Neutrophil (primary cell): ENCODE data around the gene GNL1.

Experiments used
- H3K27ac ChIP-seq: fragments of 200-600 bp; sonication (generic); 2 replicates; pipeline ENCODE4 v1.5.1; 2016; ENCODE audit warnings: mild to moderate bottlenecking, moderate library complexity
- H3K27me3 ChIP-seq: fragments of 200-600 bp; sonication (generic); 2 replicates; pipeline ENCODE4 v1.6.0; 2016; ENCODE audit warnings: mild to moderate bottlenecking
- H3K36me3 ChIP-seq: fragments of 200-600 bp; sonication (generic); 2 replicates; pipeline ENCODE4 v1.5.1; 2017
- H3K4me1 ChIP-seq, 2 experiments: fragments of 200-600 bp in 1 of 2; sonication (generic) in 1 of 2; 1 replicate in 1 of 2; 2 replicates in 1 of 2; pipeline versions ENCODE4 v1.5.1 to v1.6.1; 2013 to 2016; ENCODE audit warnings: low read depth in 1 of 2, low read length in 1 of 2, mild to moderate bottlenecking in 1 of 2, moderate library complexity in 1 of 2; ENCODE audit not compliant: control insufficient read depth in 1 of 2, insufficient read depth in 1 of 2
- H3K4me3 ChIP-seq, 2 experiments: fragments of 200-600 bp in 1 of 2; sonication (generic) in 1 of 2; 1 replicate in 1 of 2; 2 replicates in 1 of 2; pipeline ENCODE4 v1.5.1; 2013 to 2016; ENCODE audit warnings: low read depth in 1 of 2, low read length in 1 of 2, mild to moderate bottlenecking in 1 of 2, moderate library complexity in 1 of 2
- H3K9me3 ChIP-seq: fragments of 200-600 bp; sonication (generic); 2 replicates; pipeline ENCODE4 v1.5.1; 2016
- TF ChIP-seq, protein P1 (sequence below): fragments of 200-600 bp; sonication (generic); IDR thresholded peaks from 2 replicates; pipeline ENCODE4 v1.5.1; 2016; ENCODE audit warnings: antibody characterized with exemption

The GNL1 gene

DNA sequence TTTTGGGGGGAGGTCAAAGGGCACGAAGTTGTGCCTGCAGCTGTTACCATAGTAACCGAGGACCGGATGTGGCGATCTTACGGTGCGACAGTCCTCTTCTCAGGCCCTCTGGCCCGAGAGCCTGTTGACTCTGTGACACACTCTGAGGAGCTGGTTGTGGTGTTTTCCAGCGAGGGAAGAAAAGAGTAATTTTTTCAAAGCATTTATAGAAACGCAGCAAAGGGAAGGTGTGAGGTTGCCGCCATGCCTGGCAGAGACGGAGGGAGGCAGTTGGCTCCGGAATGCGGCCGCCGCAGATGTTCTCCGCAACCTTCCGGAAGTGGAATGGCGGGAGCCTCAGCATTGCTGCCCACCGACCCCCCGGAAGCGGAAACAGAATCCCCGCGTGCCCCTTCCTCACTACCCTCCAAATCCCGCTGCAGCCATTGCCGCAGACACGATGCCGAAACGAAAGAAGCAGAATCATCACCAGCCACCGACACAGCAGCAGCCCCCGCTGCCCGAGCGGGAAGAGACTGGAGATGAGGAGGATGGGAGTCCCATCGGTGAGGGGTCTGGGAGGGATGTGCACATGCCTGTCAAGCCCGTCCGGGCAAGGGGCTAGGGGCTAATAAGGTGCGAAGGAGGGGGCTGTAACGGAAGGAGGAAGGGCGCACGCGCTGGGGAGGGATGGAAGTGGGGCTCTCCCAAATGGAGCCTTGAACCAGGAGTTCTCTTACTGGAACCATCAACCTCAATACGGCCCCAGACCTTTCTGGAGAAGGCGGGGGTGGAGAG is 805 bp upstream of the GNL1 start, which contains the start of gene PRR3:
PRR3 (plus strand) TSS at position 390 of the 777 bp plus-strand sequence; CDS start at position 440, 50 bp downstream.
- Histone ChIP-seq H3K9me3 (no peaks in the 10 kb centered on the region), H3K27ac (peak within 1 kb of the TSS; percentile 99), H3K27me3 (peaks cover 6% of the 10 kb centered on the region), H3K4me3 (peak within 1 kb of the TSS; percentile 95 to 100), H3K36me3 (peaks cover 11% of the 10 kb centered on the region), H3K4me1 (peaks cover 23% of the 10 kb centered on the region in 2 experiments)
- TF ChIP-seq, protein P1, sequence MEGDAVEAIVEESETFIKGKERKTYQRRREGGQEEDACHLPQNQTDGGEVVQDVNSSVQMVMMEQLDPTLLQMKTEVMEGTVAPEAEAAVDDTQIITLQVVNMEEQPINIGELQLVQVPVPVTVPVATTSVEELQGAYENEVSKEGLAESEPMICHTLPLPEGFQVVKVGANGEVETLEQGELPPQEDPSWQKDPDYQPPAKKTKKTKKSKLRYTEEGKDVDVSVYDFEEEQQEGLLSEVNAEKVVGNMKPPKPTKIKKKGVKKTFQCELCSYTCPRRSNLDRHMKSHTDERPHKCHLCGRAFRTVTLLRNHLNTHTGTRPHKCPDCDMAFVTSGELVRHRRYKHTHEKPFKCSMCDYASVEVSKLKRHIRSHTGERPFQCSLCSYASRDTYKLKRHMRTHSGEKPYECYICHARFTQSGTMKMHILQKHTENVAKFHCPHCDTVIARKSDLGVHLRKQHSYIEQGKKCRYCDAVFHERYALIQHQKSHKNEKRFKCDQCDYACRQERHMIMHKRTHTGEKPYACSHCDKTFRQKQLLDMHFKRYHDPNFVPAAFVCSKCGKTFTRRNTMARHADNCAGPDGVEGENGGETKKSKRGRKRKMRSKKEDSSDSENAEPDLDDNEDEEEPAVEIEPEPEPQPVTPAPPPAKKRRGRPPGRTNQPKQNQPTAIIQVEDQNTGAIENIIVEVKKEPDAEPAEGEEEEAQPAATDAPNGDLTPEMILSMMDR: no peak

DNA sequence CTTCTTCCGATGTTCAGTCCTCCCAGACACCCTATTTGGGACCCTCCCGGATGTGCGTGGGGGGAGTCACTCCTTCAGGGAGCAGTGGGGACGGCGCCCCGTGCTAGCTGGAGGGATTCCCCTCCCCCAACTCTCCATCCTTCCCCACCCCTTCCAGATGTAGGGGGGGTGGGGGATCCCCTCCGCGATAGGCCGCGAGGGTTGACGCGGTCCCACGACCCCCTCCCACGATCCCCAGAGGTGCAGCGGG is 548 bp downstream of the GNL1 start:
- Histone ChIP-seq H3K4me3 (peak overlapping the region; percentile 95 to 100), H3K27ac (peak overlapping the region; percentile 99), H3K27me3 (peaks cover 6% of the 10 kb centered on the region), H3K4me1 (peaks cover 23% of the 10 kb centered on the region in 2 experiments), H3K36me3 (peaks cover 17% of the 10 kb centered on the region), H3K9me3 (no peaks in the 10 kb centered on the region)
- TF ChIP-seq, protein P1: no peak

DNA sequence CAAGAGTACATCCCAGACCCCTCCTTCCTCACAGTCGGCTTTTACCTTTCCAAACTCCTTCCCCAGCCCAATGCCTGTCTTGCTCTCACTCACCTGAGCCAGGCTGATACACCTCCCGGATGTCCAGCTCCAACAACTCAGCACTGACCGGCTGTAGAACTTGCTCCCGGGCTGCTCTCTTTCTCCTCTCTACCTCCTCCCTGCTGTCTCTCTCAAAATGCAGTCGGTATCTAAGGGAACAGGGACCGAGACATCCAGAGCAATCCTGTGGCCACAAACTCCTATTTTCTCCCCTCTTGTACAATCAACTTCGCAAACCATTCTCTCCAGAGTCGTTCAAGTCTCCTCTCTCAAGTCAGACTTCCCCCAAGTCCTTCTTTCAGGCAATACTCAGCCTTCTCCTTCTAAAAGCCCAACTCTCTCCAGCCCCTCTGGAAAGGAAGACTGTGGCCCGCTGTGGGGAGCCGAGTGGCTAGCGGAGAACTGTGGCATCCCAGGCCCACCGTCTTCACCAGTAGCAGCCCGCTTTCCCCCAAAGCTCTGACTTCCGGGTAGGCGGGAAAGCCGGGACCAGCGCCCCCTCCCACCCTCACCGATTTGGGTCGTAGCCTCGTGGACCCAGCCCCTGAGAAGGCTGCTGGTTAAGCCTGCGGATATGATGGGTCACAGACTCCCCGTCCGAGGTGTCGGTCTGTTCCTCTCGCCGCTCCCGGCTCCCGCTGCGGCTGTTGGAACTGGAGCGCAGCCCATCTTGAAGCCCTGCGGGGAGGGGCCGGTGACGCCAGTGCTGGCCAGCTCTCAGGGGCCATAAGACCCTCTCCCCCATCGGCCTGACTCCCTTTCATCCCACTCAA is 1.1 kb downstream of the GNL1 start:
- H3K27me3 ChIP-seq: peaks cover 6% of the 10 kb centered on the region
- TF ChIP-seq, protein P1: no peak
- peak overlapping the region; percentile 99 for H3K27ac ChIP-seq
- H3K4me1 ChIP-seq: peaks cover 23% of the 10 kb centered on the region in 2 experiments
- no peaks in the 10 kb centered on the region for H3K9me3 ChIP-seq
- peak overlapping the region; percentile 95 to 100 for H3K4me3 ChIP-seq
- H3K36me3 ChIP-seq: peaks cover 17% of the 10 kb centered on the region

DNA sequence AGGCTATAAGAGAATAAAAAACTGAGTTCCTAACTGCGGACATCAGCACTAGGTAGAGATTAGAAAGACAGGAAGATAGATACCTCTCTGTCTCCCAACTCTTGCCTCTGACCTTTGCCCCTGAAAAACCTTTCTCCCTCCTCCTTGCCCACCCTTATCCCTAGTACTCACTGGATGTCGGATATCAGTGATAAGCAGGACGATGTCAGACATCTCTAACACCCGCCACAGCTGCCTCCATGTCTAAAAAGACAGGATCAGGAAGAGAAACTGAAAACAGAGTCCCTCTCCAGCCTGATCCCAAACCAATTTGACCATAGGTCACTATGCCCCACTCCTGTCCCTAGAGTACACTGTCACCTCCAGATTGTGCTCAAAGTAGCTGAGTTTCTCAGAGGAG is 1.9 kb downstream of the GNL1 start:
- Histone ChIP-seq H3K27ac (no peak overlapping the region), H3K4me1 (peaks cover 23% of the 10 kb centered on the region in 2 experiments), H3K9me3 (no peaks in the 10 kb centered on the region), H3K4me3 (no peak overlapping the region), H3K36me3 (peaks cover 17% of the 10 kb centered on the region), H3K27me3 (peaks cover 6% of the 10 kb centered on the region)
- TF ChIP-seq, protein P1: no peak

DNA sequence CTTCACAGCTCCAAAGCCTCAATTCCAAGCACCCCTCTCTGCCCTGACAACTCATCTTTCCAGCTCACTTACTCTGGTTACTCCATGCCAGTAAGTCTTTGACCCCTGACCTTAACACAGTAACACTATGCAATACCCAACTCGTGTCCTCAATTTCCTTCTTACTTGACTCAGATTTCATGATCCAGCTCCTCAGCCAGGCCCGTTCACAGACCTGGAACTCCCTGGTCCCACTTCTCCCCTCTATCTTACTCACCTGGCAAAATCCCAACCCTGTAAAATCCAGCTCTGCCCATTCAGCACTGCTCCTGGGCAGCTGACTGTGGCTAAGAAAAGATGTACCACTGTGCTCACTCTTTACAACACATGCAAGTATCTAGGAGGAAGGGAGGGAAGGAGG is 7.9 kb downstream of the GNL1 start:
- H3K27me3 ChIP-seq: peaks cover 19% of the 10 kb centered on the region
- TF ChIP-seq, protein P1: no peak
- H3K36me3 ChIP-seq: peaks cover 17% of the 10 kb centered on the region
- peaks cover 8 to 9% of the 10 kb centered on the region in 2 experiments for H3K4me1 ChIP-seq
- no peaks in the 10 kb centered on the region for H3K9me3 ChIP-seq
- H3K27ac ChIP-seq: no peak overlapping the region
- H3K4me3 ChIP-seq: no peak overlapping the region
